ENCODE results near the gene DLG2. TPM values are rescaled to one million over a fixed set of nuclear protein-coding genes. Genes with fewer than 3 reads are reported as not detected.

Gene DLG2
- total and polyA plus RNA-seq, 4 donors = 0.30 to 5.5 (median 0.68) TPM

DNA sequence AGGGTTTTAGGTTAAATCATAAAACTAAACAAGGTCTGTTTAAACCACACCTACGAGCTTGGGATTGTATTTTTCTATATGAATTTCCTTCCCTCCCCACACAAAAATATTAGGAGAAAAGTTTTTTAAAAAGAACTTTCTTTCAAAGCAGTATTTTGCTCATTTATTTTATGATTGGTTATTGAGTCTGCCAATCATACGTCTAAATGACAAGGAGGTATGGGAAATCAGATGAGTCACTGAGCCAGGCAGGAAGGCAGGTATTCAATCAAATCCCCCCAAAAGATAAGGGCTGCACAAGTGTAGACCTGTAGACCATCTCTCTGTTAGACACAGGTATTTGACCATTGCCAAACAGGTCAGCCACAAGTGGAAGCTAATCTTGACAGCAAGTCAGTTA lies 1900.8 kb downstream of the DLG2 start (continued):
- TF ChIP-seq, protein P1, sequence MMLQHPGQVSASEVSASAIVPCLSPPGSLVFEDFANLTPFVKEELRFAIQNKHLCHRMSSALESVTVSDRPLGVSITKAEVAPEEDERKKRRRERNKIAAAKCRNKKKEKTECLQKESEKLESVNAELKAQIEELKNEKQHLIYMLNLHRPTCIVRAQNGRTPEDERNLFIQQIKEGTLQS (IDR thresholded peaks at IDR 0.05) = no peak
- no peak for TF ChIP-seq HNF4G (IDR thresholded peaks at IDR 0.05)
- no peak for TF ChIP-seq YY1 (IDR thresholded peaks at IDR 0.05)
- TF ChIP-seq JUND (IDR thresholded peaks at IDR 0.05) = no peak

GRCh38 chr11:83725728-83726127 lies 1901.4 kb downstream of the DLG2 start:
- Histone ChIP-seq H3K9ac (ENCODE audit: low read depth in 1 of 2, low read length in 2 of 2) (no peak overlapping the region), H3K27ac (ENCODE audit: low read depth in 1 of 2, low read length in 2 of 2) (no peak overlapping the region), H3K36me3 (ENCODE audit: control insufficient read depth in 4 of 4, insufficient read depth in 3 of 4, low read depth in 1 of 4, low read length in 3 of 4) (no peaks in the 10 kb centered on the region), H3K4me1 (ENCODE audit: control insufficient read depth in 4 of 4, insufficient read depth in 4 of 4, low read length in 3 of 4) (peaks cover 0 to 8% (median 7%) of the 10 kb centered on the region in 4 donors), H3K4me3 (ENCODE audit: low read depth in 1 of 3, low read length in 3 of 3) (no peak overlapping the region), H3K27me3 (ENCODE audit: control insufficient read depth in 4 of 4, insufficient read depth in 4 of 4, low read length in 3 of 4) (no peaks in the 10 kb centered on the region), H3K9me3 (ENCODE audit: control insufficient read depth in 4 of 4, low read length in 3 of 4) (no peaks in the 10 kb centered on the region)
- TF ChIP-seq REST (IDR thresholded peaks at IDR 0.05) (no peak), FOXA1 (IDR thresholded peaks at IDR 0.05) (no peak), JUND (IDR thresholded peaks at IDR 0.05) (no peak), RXRA (IDR thresholded peaks at IDR 0.05) (no peak), HNF4G (IDR thresholded peaks at IDR 0.05) (no peak), HNF4A (conservative IDR thresholded peaks at IDR 0.05) (no peak), MAX (IDR thresholded peaks at IDR 0.05) (no peak), FOXA2 (IDR thresholded peaks at IDR 0.05) (no peak), YY1 (IDR thresholded peaks at IDR 0.05) (no peak), TAF1 (conservative IDR thresholded peaks at IDR 0.05) (no peak)
- TF ChIP-seq, protein P1 (IDR thresholded peaks at IDR 0.05) = no peak
- TF ChIP-seq, protein P2, sequence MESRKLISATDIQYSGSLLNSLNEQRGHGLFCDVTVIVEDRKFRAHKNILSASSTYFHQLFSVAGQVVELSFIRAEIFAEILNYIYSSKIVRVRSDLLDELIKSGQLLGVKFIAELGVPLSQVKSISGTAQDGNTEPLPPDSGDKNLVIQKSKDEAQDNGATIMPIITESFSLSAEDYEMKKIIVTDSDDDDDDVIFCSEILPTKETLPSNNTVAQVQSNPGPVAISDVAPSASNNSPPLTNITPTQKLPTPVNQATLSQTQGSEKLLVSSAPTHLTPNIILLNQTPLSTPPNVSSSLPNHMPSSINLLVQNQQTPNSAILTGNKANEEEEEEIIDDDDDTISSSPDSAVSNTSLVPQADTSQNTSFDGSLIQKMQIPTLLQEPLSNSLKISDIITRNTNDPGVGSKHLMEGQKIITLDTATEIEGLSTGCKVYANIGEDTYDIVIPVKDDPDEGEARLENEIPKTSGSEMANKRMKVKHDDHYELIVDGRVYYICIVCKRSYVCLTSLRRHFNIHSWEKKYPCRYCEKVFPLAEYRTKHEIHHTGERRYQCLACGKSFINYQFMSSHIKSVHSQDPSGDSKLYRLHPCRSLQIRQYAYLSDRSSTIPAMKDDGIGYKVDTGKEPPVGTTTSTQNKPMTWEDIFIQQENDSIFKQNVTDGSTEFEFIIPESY (IDR thresholded peaks at IDR 0.05) = no peak
- 67% methylated on average over 4 of the region's 4 CpGs for WGBS
- no peak for DNase-seq (ENCODE audit: low spot score)

GRCh38 chr11:83725269-83725560 lies 1901.9 kb downstream of the DLG2 start:
- H3K4me1 ChIP-seq (ENCODE audit: control insufficient read depth in 4 of 4, insufficient read depth in 4 of 4, low read length in 3 of 4) = peaks cover 0 to 8% (median 7%) of the 10 kb centered on the region in 4 donors
- 45% methylated on average over 4 of the region's 4 CpGs for WGBS
- no peak for DNase-seq (ENCODE audit: low spot score)
- no peak overlapping the region for H3K9ac ChIP-seq (ENCODE audit: low read depth in 1 of 2, low read length in 2 of 2)
- no peaks in the 10 kb centered on the region for H3K36me3 ChIP-seq (ENCODE audit: control insufficient read depth in 4 of 4, insufficient read depth in 3 of 4, low read depth in 1 of 4, low read length in 3 of 4)
- H3K27ac ChIP-seq (ENCODE audit: low read depth in 1 of 2, low read length in 2 of 2) = no peak overlapping the region
- H3K27me3 ChIP-seq (ENCODE audit: control insufficient read depth in 4 of 4, insufficient read depth in 4 of 4, low read length in 3 of 4) = no peaks in the 10 kb centered on the region
- no peak for TF ChIP-seq RXRA (IDR thresholded peaks at IDR 0.05)
- TF ChIP-seq EGR1 (IDR thresholded peaks at IDR 0.05; ENCODE audit: low read depth in 2 of 2) = no peak
- TF ChIP-seq GABPA (IDR thresholded peaks at IDR 0.05 in 1 of 2, conservative IDR thresholded peaks at IDR 0.05 in 1 of 2) = no peak
- no peak for TF ChIP-seq CTCF (IDR thresholded peaks at IDR 0.05; ENCODE audit: low read depth, low read length, missing input control)
- TF ChIP-seq SP1 (IDR thresholded peaks at IDR 0.05) = no peak
- no peak for TF ChIP-seq FOXA2 (IDR thresholded peaks at IDR 0.05)
- TF ChIP-seq HNF4A (conservative IDR thresholded peaks at IDR 0.05) = no peak
- no peak for TF ChIP-seq REST (IDR thresholded peaks at IDR 0.05)
- no peaks in the 10 kb centered on the region for H3K9me3 ChIP-seq (ENCODE audit: control insufficient read depth in 4 of 4, low read length in 3 of 4)
- no peak overlapping the region for H3K4me3 ChIP-seq (ENCODE audit: low read depth in 1 of 3, low read length in 3 of 3)
